ENCODE results near the gene TESPA1. TPM values are rescaled to one million over a fixed set of nuclear protein-coding genes. Genes with fewer than 3 reads are reported as not detected.

TESPA1 gene
- total and polyA plus RNA-seq, 2 of the 8 experiments (the other 6 are each of a cell fraction or from before 2014, with no cell fraction given), result not detected

- H3K4me2 ChIP-seq (ENCODE audit: insufficient read depth in 1 of 2, low read depth in 2 of 2, low read length in 2 of 2), result no peak overlapping the region
- TF ChIP-seq KDM4A (IDR thresholded peaks at IDR 0.05; ENCODE audit: low read depth, low read length, severe bottlenecking), result no peak
- TF ChIP-seq GABPA (IDR thresholded peaks at IDR 0.05; ENCODE audit: borderline replicate concordance, insufficient read depth, low read length), result no peak
- no peak for TF ChIP-seq PHF8 (conservative IDR thresholded peaks at IDR 0.05; ENCODE audit: low read depth, low read length)
- no peak for TF ChIP-seq CEBPB (IDR thresholded peaks at IDR 0.05; ENCODE audit: low read depth, low read length)
- no peak for TF ChIP-seq CHD1 (IDR thresholded peaks at IDR 0.05; ENCODE audit: low read depth, low read length)
- TF ChIP-seq CREB1 (IDR thresholded peaks at IDR 0.05), result no peak
- TF ChIP-seq GTF2F1 (IDR thresholded peaks at IDR 0.05; ENCODE audit: borderline replicate concordance, low read depth, low read length), result no peak
- no peak for TF ChIP-seq ATF3 (IDR thresholded peaks at IDR 0.05; ENCODE audit: insufficient read depth, low read depth, low read length)
- no peak for TF ChIP-seq BRCA1 (IDR thresholded peaks at IDR 0.05; ENCODE audit: low read depth, low read length)
- TF ChIP-seq ASH2L (IDR thresholded peaks at IDR 0.05; ENCODE audit: low read length), result no peak
- no peak for TF ChIP-seq RBBP5 (IDR thresholded peaks at IDR 0.05; ENCODE audit: borderline replicate concordance, low read depth, low read length)
- no peak for TF ChIP-seq SUZ12 (IDR thresholded peaks at IDR 0.05; ENCODE audit: low read length)
- TF ChIP-seq NRF1 (IDR thresholded peaks at IDR 0.05; ENCODE audit: low read depth, low read length), result no peak
- TF ChIP-seq POU5F1 (IDR thresholded peaks at IDR 0.05; ENCODE audit: low read depth, low read length), result no peak
- TF ChIP-seq HDAC6 (IDR thresholded peaks at IDR 0.05; ENCODE audit: low read depth, low read length), result no peak
Observed at GRCh38 chr12:54977155-54977554, 7.4 kb downstream of the TESPA1 start.

More at GRCh38 chr12:54977155-54977554, 7.4 kb downstream of the TESPA1 start:
- Histone ChIP-seq H2BK15ac (ENCODE audit: low read length) (no peak overlapping the region), H3K4me3 (ENCODE audit: extremely low read depth in 1 of 4, insufficient read depth in 2 of 4, low read depth in 3 of 4, low read length in 4 of 4) (no peak overlapping the region), H3K9ac (replicated peaks in 1 of 4; ENCODE audit: extremely low read depth in 1 of 4, low read depth in 3 of 4, low read length in 3 of 4) (no peak overlapping the region), H3K18ac (ENCODE audit: extremely low read depth, low read length) (no peak overlapping the region), H3K36me3 (ENCODE audit: control insufficient read depth in 2 of 4, insufficient read depth in 4 of 4, low read length in 3 of 4) (no peaks in the 10 kb centered on the region), H3K14ac (ENCODE audit: insufficient read length) (no peak overlapping the region), H3K79me2 (ENCODE audit: control insufficient read depth in 1 of 2, insufficient read depth in 2 of 2, low read length in 2 of 2) (no peaks in the 10 kb centered on the region), H4K20me1 (replicated peaks in 1 of 2; ENCODE audit: control insufficient read depth in 1 of 2, insufficient read depth in 2 of 2, low read length in 2 of 2) (no peaks in the 10 kb centered on the region), H3K23ac (ENCODE audit: insufficient read length) (no peak overlapping the region), H2BK20ac (ENCODE audit: low read length) (no peak overlapping the region), H3K23me2 (ENCODE audit: low read depth, low read length) (no peaks in the 10 kb centered on the region; the same call in 1 of the 2 replicates), H2AK5ac (ENCODE audit: low read depth, low read length) (no peak overlapping the region), H3K27ac (ENCODE audit: low read depth, low read length) (no peak overlapping the region), H4K8ac (ENCODE audit: extremely low read depth, insufficient read depth, low read length) (no peak overlapping the region), H3K4ac (replicated peaks; ENCODE audit: insufficient read length, low read depth, low read length) (no peak overlapping the region), H3K79me1 (ENCODE audit: low read depth, low read length) (no peaks in the 10 kb centered on the region), H2BK12ac (ENCODE audit: low read depth, low read length) (no peak overlapping the region), H4K91ac (replicated peaks; ENCODE audit: insufficient read length, low read length) (no peak overlapping the region), H3K4me1 (replicated peaks in 1 of 4; ENCODE audit: control insufficient read depth in 3 of 4, insufficient read depth in 4 of 4, low read length in 3 of 4) (peaks cover 0 to 4% (median 1%) of the 10 kb centered on the region in 4 experiments; a peak in 1 of 7 replicates), H3K27me3 (replicated peaks in 1 of 4; ENCODE audit: control insufficient read depth in 3 of 4, extremely low read depth in 1 of 4, insufficient read depth in 3 of 4, low read length in 3 of 4) (no peaks in the 10 kb centered on the region), H4K5ac (ENCODE audit: insufficient read length, low read depth, low read length) (no peak overlapping the region), H3K56ac (replicated peaks; ENCODE audit: insufficient read length, low read depth, low read length) (no peak overlapping the region), H3K9me3 (ENCODE audit: insufficient read depth in 2 of 2, low read depth in 1 of 2, low read length in 1 of 2) (no peaks in the 10 kb centered on the region), H2BK5ac (ENCODE audit: low read depth, low read length) (no peak overlapping the region), H2AFZ (ENCODE audit: low read length) (no peak overlapping the region; the same call in 1 of the 2 replicates), H2BK120ac (replicated peaks; ENCODE audit: low read depth, low read length) (no peak overlapping the region)
- CTCF ChIA-PET (ENCODE audit: partially characterized antibody), result interaction anchor here (1.9 to 6.6 kb wide), 2 partner anchors 16 to 19 kb away, joined by 6 to 39 read pairs; no protein-coding TSS in a partner anchor
- WGBS, 2 experiments (ENCODE audit: extremely low coverage in 1 of 2, insufficient coverage in 1 of 2, insufficient read length in 1 of 2, insufficient replicate concordance in 2 of 2, low coverage in 1 of 2, low lambda C conversion rate in 2 of 2, missing lambda C conversion rate in 1 of 2), result 82% methylated on average over 3 of the region's 3 CpGs; no CpG with 5 or more reads in 1 of the 2 experiments
- FAIRE-seq, result no peak
- DNase-seq (ENCODE audit: low read depth in 1 of 2, low spot score in 2 of 2), result no peak
- POLR2A ChIA-PET (ENCODE audit: partially characterized antibody), result no interaction called here
